ENCODE data around the gene CYP4F3.

CYP4F3 gene

DNA sequence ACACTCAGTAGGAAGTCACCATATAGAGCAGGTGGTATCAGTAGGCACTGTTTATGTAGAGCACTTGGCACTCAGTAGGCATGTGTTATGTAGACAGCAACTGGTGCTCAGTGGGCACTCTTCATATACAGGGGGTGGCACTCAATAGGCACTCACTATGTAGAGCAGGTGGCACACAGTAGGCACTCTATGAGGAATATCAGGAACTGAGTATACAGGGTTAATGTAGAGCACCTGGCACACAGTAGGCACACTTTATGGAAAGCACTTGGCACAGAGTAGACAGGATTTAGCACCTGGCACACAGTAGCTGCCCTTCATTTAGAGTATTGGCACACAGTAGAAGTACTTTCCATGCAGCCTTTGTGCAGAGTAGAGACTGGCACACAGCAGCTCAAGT lies 1.1 kb upstream of the CYP4F3 start:
- no peak overlapping the region for H2BK5ac ChIP-seq (ENCODE audit: low read depth, low read length, poor library complexity, severe bottlenecking)
- H2BK12ac ChIP-seq (ENCODE audit: low read length in 2 of 2), result no peak overlapping the region
- no peak for DNase-seq
- H3K9me3 ChIP-seq (ENCODE audit: control insufficient read depth, low read length), result no peaks in the 10 kb centered on the region
- no peak overlapping the region for H3K23ac ChIP-seq (ENCODE audit: low read length in 2 of 2)
- no peak overlapping the region for H2BK15ac ChIP-seq (ENCODE audit: low read depth, poor library complexity, severe bottlenecking)
- no peaks in the 10 kb centered on the region for H3K36me3 ChIP-seq (ENCODE audit: control insufficient read depth in 1 of 2, insufficient read depth in 2 of 2, low read depth in 1 of 2, low read length in 2 of 2)
- H3K79me1 ChIP-seq (replicated peaks; ENCODE audit: low read length, poor library complexity, severe bottlenecking), result no peaks in the 10 kb centered on the region
- no peak overlapping the region for H3K4ac ChIP-seq (ENCODE audit: low read depth in 1 of 2, low read length in 2 of 2)
- no peak overlapping the region for H3K27ac ChIP-seq (ENCODE audit: low read length, poor library complexity, severe bottlenecking)
- H4K8ac ChIP-seq (ENCODE audit: low read length), result no peak overlapping the region
- H3K14ac ChIP-seq (ENCODE audit: low read length in 2 of 2), result no peak overlapping the region
- no peak overlapping the region for H3K9ac ChIP-seq (ENCODE audit: low read length)
- no peak overlapping the region for H2BK120ac ChIP-seq (ENCODE audit: low read depth, low read length)
- no peak overlapping the region for H3K4me2 ChIP-seq (ENCODE audit: low read length, poor library complexity, severe bottlenecking)
- H2AK5ac ChIP-seq (ENCODE audit: low read length, severe bottlenecking), result no peak overlapping the region
- no peak overlapping the region for H2AFZ ChIP-seq (ENCODE audit: low read depth, low read length)
- H3K4me1 ChIP-seq (ENCODE audit: control insufficient read depth, insufficient read depth, low read depth, low read length), result no peaks in the 10 kb centered on the region
- H4K91ac ChIP-seq (ENCODE audit: low read length), result no peak overlapping the region
- no peak overlapping the region for H3K18ac ChIP-seq (ENCODE audit: low read depth in 1 of 2, low read length in 2 of 2)
- H3K27me3 ChIP-seq (ENCODE audit: control insufficient read depth in 1 of 2, insufficient read depth in 1 of 2, low read length in 2 of 2), result peaks cover 0 to 14% of the 10 kb centered on the region in 2 experiments
- no peak overlapping the region for H3K4me3 ChIP-seq (ENCODE audit: insufficient read depth in 1 of 2, low read depth in 1 of 2, low read length in 2 of 2)

DNA sequence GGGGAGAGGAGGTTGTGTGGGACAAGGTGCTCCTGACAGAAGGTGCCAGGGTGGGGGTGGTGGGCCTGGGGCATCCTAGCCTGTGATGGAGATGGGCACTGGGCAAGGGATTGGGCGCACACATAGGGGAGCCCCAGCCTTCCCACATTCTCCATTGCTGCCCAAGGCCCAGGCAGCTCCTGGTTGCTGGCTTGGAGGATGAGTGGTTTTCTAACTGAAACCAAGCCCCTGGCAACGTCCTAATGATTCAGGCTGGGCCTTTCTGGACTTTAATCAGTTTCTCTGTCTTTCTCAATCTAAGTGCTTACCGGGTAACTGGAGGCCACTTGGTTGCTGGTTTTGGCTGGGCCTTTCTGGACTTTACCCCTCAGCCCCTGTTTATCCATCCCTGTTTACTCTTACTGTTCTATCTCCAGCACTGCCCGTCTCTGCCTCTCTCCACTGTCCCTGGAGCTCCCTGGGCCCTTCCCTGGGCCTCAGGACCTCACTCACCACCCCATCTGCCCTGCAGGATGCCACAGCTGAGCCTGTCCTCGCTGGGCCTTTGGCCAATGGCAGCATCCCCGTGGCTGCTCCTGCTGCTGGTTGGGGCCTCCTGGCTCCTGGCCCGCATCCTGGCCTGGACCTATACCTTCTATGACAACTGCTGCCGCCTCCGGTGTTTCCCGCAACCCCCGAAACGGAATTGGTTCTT lies 354 bp downstream of the CYP4F3 start:
- H4K91ac ChIP-seq (ENCODE audit: low read length), result no peak overlapping the region
- 53% methylated on average over 11 of the region's 12 CpGs for WGBS
- no peak overlapping the region for H2BK12ac ChIP-seq (ENCODE audit: low read length in 2 of 2)
- no peak overlapping the region for H4K8ac ChIP-seq (ENCODE audit: low read length)
- H2BK15ac ChIP-seq (ENCODE audit: low read depth, poor library complexity, severe bottlenecking), result no peak overlapping the region
- H3K14ac ChIP-seq (ENCODE audit: low read length in 2 of 2), result no peak overlapping the region
- H3K27ac ChIP-seq (ENCODE audit: low read length, poor library complexity, severe bottlenecking), result no peak overlapping the region
- H3K9ac ChIP-seq (ENCODE audit: low read length), result no peak overlapping the region
- DNase-seq, result no peak
- peaks cover 0 to 5% of the 10 kb centered on the region in 2 experiments for H3K27me3 ChIP-seq (ENCODE audit: control insufficient read depth in 1 of 2, insufficient read depth in 1 of 2, low read length in 2 of 2)
- H3K79me1 ChIP-seq (replicated peaks; ENCODE audit: low read length, poor library complexity, severe bottlenecking), result no peaks in the 10 kb centered on the region
- no peak overlapping the region for H3K4me3 ChIP-seq (ENCODE audit: insufficient read depth in 1 of 2, low read depth in 1 of 2, low read length in 2 of 2)
- no peak overlapping the region for H3K18ac ChIP-seq (ENCODE audit: low read depth in 1 of 2, low read length in 2 of 2)
- H3K4me1 ChIP-seq (ENCODE audit: control insufficient read depth, insufficient read depth, low read depth, low read length), result no peaks in the 10 kb centered on the region
- no peak overlapping the region for H2BK5ac ChIP-seq (ENCODE audit: low read depth, low read length, poor library complexity, severe bottlenecking)
- no peak overlapping the region for H2BK120ac ChIP-seq (ENCODE audit: low read depth, low read length)
- no peak overlapping the region for H3K4ac ChIP-seq (ENCODE audit: low read depth in 1 of 2, low read length in 2 of 2)
- H3K36me3 ChIP-seq (ENCODE audit: control insufficient read depth in 1 of 2, insufficient read depth in 2 of 2, low read depth in 1 of 2, low read length in 2 of 2), result no peaks in the 10 kb centered on the region
- H3K9me3 ChIP-seq (ENCODE audit: control insufficient read depth, low read length), result no peaks in the 10 kb centered on the region
- H3K4me2 ChIP-seq (ENCODE audit: low read length, poor library complexity, severe bottlenecking), result no peak overlapping the region
- no peak overlapping the region for H2AK5ac ChIP-seq (ENCODE audit: low read length, severe bottlenecking)
- H3K23ac ChIP-seq (ENCODE audit: low read length in 2 of 2), result no peak overlapping the region
- H2AFZ ChIP-seq (ENCODE audit: low read depth, low read length), result no peak overlapping the region

DNA sequence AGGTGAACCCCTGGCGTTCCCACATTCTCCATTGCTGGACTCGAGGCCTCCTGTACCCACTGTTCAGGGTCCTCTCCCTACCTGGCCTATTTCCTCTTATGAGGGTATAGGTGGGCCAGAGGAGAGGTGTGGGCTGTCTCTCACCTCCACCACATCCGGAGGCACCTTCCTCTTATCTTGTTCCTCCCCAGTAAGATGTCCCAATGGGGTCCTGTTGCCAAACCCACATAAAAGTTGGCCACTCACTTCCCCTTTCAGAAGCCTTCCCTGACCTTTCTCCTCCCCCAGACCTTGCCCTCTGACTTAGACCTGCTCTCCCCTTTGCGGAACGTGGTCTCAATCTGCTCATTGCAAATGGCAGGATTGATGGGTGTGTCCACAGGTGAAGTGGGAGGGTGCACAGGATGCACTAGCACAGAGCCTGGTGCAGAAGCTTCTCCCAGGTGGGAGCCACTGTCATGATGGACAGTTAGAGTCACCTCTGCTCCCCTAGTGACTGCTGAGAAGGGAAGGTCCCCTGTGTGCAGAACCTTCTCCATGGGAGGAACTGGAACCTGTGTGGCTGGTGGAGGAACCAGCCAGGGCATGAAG lies 1.3 kb downstream of the CYP4F3 start:
- WGBS, result 78% methylated on average over 4 of the region's 5 CpGs
- no peak overlapping the region for H3K9ac ChIP-seq (ENCODE audit: low read length)
- no peak overlapping the region for H2BK120ac ChIP-seq (ENCODE audit: low read depth, low read length)

DNA sequence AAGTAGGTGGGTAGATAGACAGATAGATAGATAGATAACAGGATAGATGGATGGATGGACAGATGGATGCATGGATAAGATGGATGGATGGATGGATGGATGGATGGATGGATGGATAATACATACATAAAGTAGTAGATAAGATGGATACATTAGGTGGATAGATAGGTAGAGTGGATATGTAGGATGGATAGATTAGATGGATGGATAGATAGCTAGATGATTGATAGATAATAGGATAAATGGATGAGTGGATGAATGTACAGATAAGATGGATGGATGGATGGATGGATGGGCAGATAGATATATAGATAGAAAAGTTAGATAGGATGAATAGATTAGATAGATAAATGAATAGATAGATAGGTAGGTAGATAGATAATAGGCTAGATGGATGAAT lies 2.1 kb downstream of the CYP4F3 start:
- no peak overlapping the region for H3K14ac ChIP-seq (ENCODE audit: low read length in 2 of 2)
- H3K79me1 ChIP-seq (replicated peaks; ENCODE audit: low read length, poor library complexity, severe bottlenecking), result no peaks in the 10 kb centered on the region
- H2AK5ac ChIP-seq (ENCODE audit: low read length, severe bottlenecking), result no peak overlapping the region
- no peak overlapping the region for H2BK5ac ChIP-seq (ENCODE audit: low read depth, low read length, poor library complexity, severe bottlenecking)
- no peak overlapping the region for H3K18ac ChIP-seq (ENCODE audit: low read depth in 1 of 2, low read length in 2 of 2)
- H3K4me1 ChIP-seq (ENCODE audit: control insufficient read depth, insufficient read depth, low read depth, low read length), result no peaks in the 10 kb centered on the region
- H3K9me3 ChIP-seq (ENCODE audit: control insufficient read depth, low read length), result no peaks in the 10 kb centered on the region
- H3K9ac ChIP-seq (ENCODE audit: low read length), result no peak overlapping the region
- H2BK15ac ChIP-seq (ENCODE audit: low read depth, poor library complexity, severe bottlenecking), result no peak overlapping the region
- H3K4me3 ChIP-seq (ENCODE audit: insufficient read depth in 1 of 2, low read depth in 1 of 2, low read length in 2 of 2), result no peak overlapping the region
- no peak for DNase-seq
- no peak overlapping the region for H3K27ac ChIP-seq (ENCODE audit: low read length, poor library complexity, severe bottlenecking)
- no peak overlapping the region for H3K4me2 ChIP-seq (ENCODE audit: low read length, poor library complexity, severe bottlenecking)
- H3K27me3 ChIP-seq (ENCODE audit: control insufficient read depth in 1 of 2, insufficient read depth in 1 of 2, low read length in 2 of 2), result no peaks in the 10 kb centered on the region
- H3K23ac ChIP-seq (ENCODE audit: low read length in 2 of 2), result no peak overlapping the region
- no peak overlapping the region for H2BK12ac ChIP-seq (ENCODE audit: low read length in 2 of 2)
- no peak overlapping the region for H3K4ac ChIP-seq (ENCODE audit: low read depth in 1 of 2, low read length in 2 of 2)
- no peak overlapping the region for H4K8ac ChIP-seq (ENCODE audit: low read length)
- no peak overlapping the region for H2AFZ ChIP-seq (ENCODE audit: low read depth, low read length)
- H4K91ac ChIP-seq (ENCODE audit: low read length), result no peak overlapping the region
- H3K36me3 ChIP-seq (ENCODE audit: control insufficient read depth in 1 of 2, insufficient read depth in 2 of 2, low read depth in 1 of 2, low read length in 2 of 2), result no peaks in the 10 kb centered on the region
- no peak overlapping the region for H2BK120ac ChIP-seq (ENCODE audit: low read depth, low read length)

More for the DNA sequence above, 1.3 kb downstream of the CYP4F3 start:
- H2AK5ac ChIP-seq (ENCODE audit: low read length, severe bottlenecking), result no peak overlapping the region
- H3K14ac ChIP-seq (ENCODE audit: low read length in 2 of 2), result no peak overlapping the region
- H4K8ac ChIP-seq (ENCODE audit: low read length), result no peak overlapping the region
- H2BK5ac ChIP-seq (ENCODE audit: low read depth, low read length, poor library complexity, severe bottlenecking), result no peak overlapping the region
- no peak overlapping the region for H2BK12ac ChIP-seq (ENCODE audit: low read length in 2 of 2)
- H3K79me1 ChIP-seq (replicated peaks; ENCODE audit: low read length, poor library complexity, severe bottlenecking), result no peaks in the 10 kb centered on the region
- DNase-seq, result no peak
- H3K36me3 ChIP-seq (ENCODE audit: control insufficient read depth in 1 of 2, insufficient read depth in 2 of 2, low read depth in 1 of 2, low read length in 2 of 2), result no peaks in the 10 kb centered on the region
- H3K27me3 ChIP-seq (ENCODE audit: control insufficient read depth in 1 of 2, insufficient read depth in 1 of 2, low read length in 2 of 2), result no peaks in the 10 kb centered on the region
- H3K27ac ChIP-seq (ENCODE audit: low read length, poor library complexity, severe bottlenecking), result no peak overlapping the region
- no peak overlapping the region for H3K4me3 ChIP-seq (ENCODE audit: insufficient read depth in 1 of 2, low read depth in 1 of 2, low read length in 2 of 2)
- no peak overlapping the region for H2BK15ac ChIP-seq (ENCODE audit: low read depth, poor library complexity, severe bottlenecking)
- H3K4me2 ChIP-seq (ENCODE audit: low read length, poor library complexity, severe bottlenecking), result no peak overlapping the region
- H3K23ac ChIP-seq (ENCODE audit: low read length in 2 of 2), result no peak overlapping the region
- H4K91ac ChIP-seq (ENCODE audit: low read length), result no peak overlapping the region
- no peak overlapping the region for H3K18ac ChIP-seq (ENCODE audit: low read depth in 1 of 2, low read length in 2 of 2)
- no peaks in the 10 kb centered on the region for H3K9me3 ChIP-seq (ENCODE audit: control insufficient read depth, low read length)
- no peaks in the 10 kb centered on the region for H3K4me1 ChIP-seq (ENCODE audit: control insufficient read depth, insufficient read depth, low read depth, low read length)
- no peak overlapping the region for H3K4ac ChIP-seq (ENCODE audit: low read depth in 1 of 2, low read length in 2 of 2)
- no peak overlapping the region for H2AFZ ChIP-seq (ENCODE audit: low read depth, low read length)
